GM21717 (cell line): ENCODE measurements around the gene HERC2.
A peak's percentile ranks its signal among the peaks of the same experiment; 100 is the strongest.
"Not testable (repeated sequence)": the region's sequence is repeated elsewhere in the genome, so short reads cannot be mapped to it uniquely, and the experiment has no call there.

Experiments used
- ATAC-seq: cut with Tn5 transposase; IDR thresholded peaks from one replicate; pipeline ENCODE4 v1.9.1; 2021; ENCODE audit warnings: mild to moderate bottlenecking, moderate library complexity; ENCODE audit not compliant: unreplicated experiment

Gene HERC2

DNA sequence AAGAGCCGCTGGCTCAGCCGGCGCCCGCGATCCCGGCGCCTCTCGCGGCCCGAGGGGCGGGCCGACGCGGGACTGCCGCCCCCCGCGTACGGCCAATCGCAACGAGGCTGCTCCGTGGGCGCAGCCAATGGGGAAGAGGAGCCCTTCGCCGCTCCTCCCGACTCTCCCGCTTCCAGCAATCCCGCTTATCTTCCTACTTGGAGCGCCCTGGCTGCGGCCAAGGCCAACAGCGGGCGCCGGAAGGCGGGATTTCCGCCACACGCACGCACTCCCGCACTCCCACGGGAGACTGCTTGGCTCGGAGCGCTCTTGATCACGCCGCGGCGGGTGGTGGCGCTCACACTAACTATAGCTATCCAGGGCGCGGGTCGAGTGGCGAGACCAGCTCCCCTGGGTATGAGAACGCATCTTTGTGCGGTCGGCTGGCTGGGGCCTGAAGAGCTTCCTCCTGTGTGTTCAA, at the start of gene HERC2:
TSS of gene HERC2 (minus strand) at position 51 of the 460 bp plus-strand sequence. CDS start 746 bp downstream, outside the sequence.
- ATAC-seq, result not testable (repeated sequence)

GRCh38 chr15:28365502-28365901, 43.5 kb upstream of the HERC2 start:
- not testable (repeated sequence) for ATAC-seq

DNA sequence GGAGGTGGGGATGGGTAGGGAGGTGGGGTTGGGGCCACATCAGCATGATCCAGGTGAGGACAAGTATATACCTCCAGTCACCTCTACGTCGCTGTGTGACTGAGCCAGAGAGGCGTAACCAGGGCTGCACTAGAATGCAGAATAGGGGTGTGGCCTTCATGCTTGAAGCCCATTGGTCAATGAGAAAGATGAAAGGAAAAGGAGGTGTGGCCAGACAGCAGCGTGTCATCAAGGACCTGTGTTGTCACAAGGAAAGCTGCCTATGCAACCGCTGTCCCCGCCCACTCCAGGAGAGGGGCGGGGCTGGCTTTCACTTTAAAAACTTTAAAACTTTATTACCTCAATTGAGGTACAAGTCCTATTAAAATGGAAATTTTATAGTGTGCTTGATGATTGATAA, 36.0 kb upstream of the HERC2 start, which contains the start of gene GOLGA6L24:
TSS of gene GOLGA6L24 (minus strand) at position 101 of the 400 bp plus-strand sequence. CDS start at position 40, 61 bp downstream.
- not testable (repeated sequence) for ATAC-seq

GRCh38 chr15:28321358-28322078, 461 bp downstream of the HERC2 start:
- ATAC-seq, result not testable (repeated sequence)

GRCh38 chr15:28319725-28320124, 2.3 kb downstream of the HERC2 start:
- ATAC-seq, result not testable (repeated sequence)

- not testable (repeated sequence) for ATAC-seq
Measured at GRCh38 chr15:28318828-28319227, 3.2 kb downstream of the HERC2 start.

GRCh38 chr15:28318122-28318521, 3.9 kb downstream of the HERC2 start:
- not testable (repeated sequence) for ATAC-seq

GRCh38 chr15:28316958-28317357, 5.0 kb downstream of the HERC2 start:
- not testable (repeated sequence) for ATAC-seq

DNA sequence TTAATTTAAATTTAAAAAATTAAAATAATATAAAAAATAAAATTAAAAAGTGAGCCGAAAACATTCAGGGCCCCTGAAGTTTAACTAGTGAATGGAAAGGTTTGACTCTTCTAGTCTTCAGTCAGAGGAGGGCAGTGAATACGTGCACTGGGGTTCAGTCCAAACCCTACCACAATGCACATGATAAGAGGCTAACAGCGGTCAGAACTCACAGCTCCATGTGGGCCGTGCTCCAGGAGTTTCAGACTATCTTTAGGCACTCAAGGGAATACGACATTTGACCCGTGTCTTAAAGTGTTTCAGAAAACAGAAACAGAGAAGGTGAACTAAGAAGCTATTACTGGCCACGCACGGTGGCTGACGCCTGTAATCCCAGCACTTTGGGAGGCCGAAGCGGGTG, 11.5 kb downstream of the HERC2 start:
- ATAC-seq, result not testable (repeated sequence)

DNA sequence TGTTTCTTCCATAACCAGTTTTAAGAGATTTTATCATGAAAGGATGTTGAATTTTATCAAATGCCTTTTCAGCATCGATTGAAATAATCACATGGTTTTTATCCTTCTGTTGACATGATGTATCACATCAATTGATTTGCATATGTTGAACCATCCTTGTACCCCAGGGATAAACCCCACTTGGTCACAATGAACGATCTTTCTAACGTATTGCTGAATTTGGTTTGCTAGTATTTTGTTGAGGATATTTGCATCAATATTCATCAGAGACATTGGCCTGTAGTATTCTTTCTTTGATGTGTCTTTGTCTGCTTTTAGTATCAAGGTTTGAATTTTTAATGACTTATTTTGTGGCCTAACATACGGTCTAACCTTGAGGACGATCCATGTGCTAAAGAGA, 13.3 kb downstream of the HERC2 start:
- ATAC-seq, result not testable (repeated sequence)

GRCh38 chr15:28305700-28306099, 16.3 kb downstream of the HERC2 start:
- ATAC-seq, result not testable (repeated sequence)

- not testable (repeated sequence) for ATAC-seq
Measured at GRCh38 chr15:28297434-28297833, 24.5 kb downstream of the HERC2 start.

DNA sequence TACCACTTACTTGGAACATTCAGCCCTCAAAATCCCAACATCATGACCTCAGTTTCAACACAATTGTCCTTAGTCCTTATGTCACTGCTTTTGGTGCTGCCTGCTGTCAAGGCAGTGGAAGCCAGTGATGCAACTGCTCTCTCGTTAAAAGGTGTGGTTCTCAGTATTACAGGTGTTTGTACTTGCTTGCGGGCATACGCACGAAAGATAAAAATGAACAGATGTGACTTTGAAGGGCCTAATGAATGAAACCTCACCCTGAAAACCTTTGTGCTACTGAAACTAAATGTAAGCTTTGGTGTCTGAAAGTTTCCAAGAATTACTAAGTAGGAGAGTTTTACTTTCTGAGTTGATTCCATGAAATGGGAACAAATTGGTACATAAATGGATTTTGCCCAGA, 25.2 kb downstream of the HERC2 start:
- ATAC-seq, result not testable (repeated sequence)

GRCh38 chr15:28295009-28295563, 26.9 kb downstream of the HERC2 start:
- not testable (repeated sequence) for ATAC-seq

GRCh38 chr15:28294560-28294959, 27.4 kb downstream of the HERC2 start:
- ATAC-seq, result not testable (repeated sequence)

DNA sequence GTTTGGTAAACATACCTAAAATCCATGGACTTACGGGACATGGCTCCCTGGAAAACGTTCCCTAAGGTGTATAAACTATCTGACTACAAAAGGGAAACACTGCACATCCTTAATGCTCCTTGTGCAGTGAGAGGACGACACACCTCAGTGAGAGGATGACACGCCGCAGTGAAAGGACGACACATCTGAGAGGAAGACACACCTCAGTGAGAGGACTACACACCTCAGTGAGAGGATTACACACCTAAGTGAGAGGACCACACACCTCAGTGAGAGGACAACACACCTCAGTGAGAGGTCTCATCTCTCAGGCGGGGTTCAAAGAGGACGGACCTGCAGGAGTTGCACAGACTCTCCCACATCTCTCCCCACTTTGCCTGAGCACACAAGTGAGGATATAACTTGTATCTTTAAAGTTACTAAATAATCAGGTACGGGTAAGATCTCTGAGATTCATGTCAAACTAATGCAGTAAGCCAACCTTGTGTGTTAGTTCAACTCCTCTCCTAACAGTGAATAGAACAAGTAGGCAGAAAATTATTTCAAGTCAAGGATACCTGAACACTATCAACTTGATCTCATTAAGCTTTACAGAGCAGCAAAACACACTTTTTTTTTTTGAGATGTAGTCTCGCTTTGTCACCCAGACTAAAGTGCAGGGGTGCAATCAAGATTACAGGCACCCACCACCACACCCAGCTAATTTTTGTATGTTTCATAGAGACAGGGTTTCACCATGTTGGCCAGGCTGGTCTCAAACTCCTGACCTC, 32.1 kb downstream of the HERC2 start:
- peak; percentile 10 for ATAC-seq

- ATAC-seq, result peak; percentile 70
Measured at GRCh38 chr15:28288830-28289693, 32.9 kb downstream of the HERC2 start.

DNA sequence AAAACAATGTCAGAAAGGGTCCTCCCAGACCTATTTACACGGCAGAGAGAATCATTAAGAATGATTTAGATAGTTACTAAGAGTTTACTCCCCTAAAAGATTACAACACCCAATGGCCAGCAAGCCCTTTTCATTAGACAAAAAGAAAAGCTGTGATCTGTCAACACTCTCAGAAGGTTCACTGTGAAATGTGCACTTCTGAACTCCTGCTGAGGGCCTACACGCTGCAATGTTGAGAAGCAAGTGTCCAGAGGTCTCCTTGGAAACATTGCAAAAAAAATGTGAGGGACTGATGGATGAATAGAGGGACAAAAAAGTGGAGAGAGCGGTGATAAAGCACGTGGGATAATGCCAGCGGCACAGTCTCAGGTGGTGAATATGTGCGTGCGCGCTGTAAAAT, 35.3 kb downstream of the HERC2 start:
- not testable (repeated sequence) for ATAC-seq

DNA sequence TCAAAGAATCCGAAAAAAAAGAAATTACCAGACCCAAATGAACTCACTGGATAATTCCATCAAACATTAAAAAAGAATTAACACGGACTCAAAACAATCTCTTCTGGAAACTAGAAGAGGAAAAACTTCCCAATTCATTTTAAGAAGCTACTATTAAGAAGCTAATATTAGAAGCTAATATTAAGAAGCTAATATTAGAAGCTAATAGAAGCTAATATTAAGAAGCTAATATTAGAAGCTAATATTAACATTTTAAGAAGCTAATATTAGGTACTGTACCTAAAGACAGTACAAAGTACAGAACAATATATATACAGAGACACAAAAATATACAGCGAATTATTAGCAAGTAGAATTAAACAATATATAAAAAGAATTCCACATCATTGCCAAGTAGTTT, 35.9 kb downstream of the HERC2 start:
- no peak for ATAC-seq

GRCh38 chr15:28281876-28282275, 40.1 kb downstream of the HERC2 start:
- ATAC-seq, result no peak
